NK-92 (cell line): ENCODE data around the gene TCF7L2.

Source experiments
- DNase-seq: peaks from one replicate; lab custom pipeline; 2025; ENCODE audit not compliant: unreplicated experiment; lab: John Stamatoyannopoulos, UW

Gene TCF7L2

DNA sequence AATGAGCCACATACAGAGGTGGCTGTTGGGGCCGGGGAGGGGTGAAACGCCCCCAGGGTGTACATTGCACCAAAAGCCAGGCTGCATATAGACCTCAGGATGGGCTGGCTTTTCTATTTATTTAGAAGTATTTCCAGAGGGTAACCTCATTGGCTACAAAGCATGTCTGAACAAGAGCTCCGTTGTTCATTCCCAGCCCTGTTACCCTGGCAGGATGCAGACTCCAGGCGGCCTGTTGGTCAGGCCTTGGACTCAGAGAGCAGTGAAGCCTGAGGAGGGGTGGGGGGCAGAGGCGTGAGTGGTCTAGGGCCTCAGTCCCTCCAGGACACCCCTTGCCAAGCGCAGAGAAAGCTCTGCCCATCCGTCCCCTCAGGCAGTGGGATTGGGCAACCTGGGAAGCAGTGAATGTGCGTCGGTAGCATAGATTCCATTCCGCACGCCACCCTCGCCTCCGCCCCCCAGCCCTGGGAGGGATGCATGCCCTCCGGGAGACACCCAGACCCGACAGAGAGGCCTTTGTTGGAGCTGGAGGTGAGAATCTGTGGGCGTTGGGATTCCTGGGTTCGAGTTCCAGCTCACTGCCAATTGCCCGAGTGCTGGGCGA is 41.9 kb downstream of the TCF7L2 start:
- DNase-seq = no peak

DNA sequence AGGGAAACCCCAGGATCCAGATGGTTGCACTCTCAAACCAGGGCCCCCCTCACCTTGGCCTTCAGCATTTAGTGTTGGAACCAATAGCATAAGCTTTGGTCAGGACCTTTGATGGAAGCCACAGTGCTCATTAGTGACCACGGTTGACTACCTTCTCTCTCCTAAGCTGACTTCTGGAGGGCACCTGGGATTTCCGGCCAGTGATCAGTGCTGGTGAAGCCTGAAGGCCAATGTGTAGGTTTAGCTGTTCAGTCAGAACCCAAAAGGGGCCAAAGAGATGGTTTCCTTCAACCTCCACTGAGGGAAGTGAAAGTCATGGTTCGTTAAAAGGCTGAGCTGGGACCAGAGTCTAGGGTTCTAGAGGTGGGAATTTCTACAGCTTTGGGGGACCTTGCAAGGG is 46.4 kb downstream of the TCF7L2 start:
- no peak for DNase-seq

DNA sequence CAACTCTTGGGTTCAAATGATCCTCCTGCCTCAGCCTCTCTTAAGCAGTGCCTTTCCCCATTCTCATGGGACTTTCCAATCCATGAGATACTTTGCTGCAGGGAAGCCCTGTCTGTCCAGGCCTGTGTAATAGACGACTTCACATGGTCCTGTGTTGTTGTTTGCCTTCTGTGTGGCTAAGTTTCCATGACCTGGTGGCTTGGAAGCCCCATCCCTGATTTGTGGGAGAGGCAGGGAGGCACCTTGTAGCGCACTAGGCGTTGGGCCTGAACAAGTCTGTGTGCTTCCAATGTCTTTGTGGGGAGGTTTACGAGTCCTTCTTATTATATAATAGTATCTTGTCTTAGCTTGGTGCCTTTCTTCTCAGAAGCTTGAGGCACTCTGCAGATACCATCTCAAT is 49.1 kb downstream of the TCF7L2 start:
- DNase-seq = no peak

DNA sequence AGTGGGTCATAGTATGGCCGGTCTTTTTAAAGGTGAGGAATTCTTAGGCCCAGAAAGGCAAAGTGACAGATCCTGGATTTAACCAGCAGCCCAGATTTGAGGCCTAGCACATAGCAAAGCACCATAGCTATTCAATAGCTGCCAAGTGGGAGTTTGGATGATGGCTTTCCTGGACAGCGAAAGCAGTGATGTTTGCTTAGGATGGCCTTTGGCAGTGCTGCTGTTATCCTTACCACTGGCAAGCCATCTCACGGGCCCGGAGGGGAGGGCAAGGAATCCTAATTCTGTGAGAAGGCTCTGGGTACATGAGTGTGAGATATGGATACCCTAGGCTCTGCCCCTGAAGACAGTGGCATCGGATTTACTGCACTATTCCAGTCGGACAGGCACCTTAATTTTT is 50.4 kb downstream of the TCF7L2 start:
- DNase-seq = no peak

DNA sequence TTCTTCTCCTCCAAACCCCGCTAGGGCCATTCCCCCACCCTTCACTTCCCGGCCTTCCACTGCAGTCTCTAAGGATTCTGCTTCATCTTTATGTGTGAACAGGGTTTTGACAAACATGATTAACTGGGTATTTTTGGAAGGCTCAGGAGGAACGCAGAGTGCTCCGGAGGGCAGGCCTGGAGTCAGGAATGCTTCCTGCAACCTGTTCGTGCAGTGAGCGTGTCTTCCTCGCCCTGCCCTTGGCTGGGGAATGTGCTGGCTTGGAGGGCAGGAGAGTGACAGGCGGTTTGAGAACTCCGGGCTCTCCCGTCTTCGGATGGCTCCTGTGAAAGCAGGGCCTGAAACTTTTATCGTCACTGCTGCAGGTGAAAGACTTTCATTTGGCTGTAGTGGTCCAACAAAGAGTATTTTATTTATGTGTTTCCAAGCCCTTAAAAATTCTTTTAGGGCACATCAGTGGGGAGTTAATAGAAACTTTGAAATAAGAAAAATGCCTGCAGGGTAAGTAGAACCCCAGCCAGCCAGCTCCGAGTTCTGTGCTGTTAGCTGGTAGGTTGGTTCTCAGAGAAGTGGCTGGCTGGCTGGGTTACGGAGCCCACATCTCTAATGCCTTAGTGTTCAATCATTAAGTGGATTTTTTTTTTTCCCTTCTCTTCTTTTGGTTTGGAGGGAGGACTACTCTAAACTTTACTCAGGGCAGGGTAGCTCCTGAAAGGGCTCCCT is 51.0 kb downstream of the TCF7L2 start:
- DNase-seq = no peak

DNA sequence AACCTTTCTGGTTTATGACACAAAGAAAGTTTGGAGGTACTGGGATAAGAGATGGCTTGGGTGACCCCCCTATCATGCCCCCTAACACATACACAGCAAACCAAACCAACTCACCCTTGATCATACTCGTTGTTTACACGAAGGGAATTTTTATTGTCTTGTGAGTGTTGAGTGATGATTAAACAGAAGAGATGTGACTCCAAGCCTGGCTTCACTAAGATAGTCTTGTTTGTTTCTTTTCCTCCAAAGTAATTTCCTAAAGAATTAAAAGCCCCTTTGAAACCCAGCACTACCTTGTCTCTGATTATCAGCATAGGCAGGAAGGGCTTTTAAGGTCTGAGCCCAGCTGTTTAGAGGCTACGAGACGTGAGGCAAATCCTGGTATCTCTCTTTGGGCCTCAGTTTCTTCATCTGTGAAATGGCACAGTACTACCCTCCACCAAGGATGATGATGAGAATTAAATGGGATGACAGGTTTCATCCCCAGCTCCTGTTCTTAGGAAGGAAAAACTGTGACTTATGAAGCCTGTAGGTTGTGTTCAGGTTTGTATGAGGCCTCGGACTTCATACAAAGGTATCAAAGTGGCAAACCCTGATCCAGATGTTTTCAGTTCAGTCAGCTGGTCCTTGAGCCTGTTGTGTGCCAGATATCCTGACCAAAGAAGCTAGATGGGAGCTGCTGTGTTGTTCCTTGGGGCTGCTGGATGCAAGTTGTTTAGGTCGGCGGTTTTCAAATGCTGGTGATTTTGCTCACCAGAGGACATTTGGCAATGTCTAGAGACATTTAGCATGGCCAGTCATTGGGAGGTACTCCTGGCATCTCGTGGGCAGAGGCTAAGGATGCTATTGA is 51.8 kb downstream of the TCF7L2 start:
- DNase-seq = no peak

DNA sequence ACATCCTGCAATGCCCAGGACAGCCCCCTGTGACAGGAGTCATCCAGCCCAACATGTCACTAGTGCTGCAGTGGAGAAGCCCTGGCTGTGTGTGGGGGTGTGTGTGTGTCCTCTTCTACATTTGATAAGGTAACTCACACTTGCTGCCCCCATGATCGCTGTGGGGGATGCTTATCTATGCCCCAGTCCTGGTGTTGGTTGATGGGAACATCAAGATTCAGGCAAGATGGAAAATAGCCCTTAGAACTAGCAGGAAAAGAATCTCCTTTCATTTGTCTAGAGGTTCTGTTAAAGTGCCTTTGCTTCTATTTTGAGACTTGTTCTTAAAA is 52.4 kb downstream of the TCF7L2 start:
- DNase-seq = no peak

DNA sequence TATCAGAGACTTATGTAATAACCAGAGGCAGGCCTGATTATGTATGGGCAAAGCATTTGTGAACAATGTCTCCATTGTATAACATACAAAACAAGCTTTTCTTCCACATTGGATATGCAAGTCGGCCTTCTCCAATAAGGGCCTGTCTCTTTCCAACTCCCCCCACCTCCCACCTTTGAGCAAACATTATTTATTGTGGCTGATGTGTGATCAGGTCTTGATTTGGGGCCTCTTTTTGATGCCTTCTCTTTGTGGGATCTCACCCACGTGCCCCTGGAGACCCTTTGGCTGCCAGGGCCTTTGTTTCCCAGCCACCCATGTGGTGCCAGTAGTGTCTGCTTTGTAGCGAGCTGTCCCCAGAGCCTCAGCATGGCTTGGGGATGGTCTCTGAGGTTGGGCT is 53.0 kb downstream of the TCF7L2 start:
- no peak for DNase-seq

DNA sequence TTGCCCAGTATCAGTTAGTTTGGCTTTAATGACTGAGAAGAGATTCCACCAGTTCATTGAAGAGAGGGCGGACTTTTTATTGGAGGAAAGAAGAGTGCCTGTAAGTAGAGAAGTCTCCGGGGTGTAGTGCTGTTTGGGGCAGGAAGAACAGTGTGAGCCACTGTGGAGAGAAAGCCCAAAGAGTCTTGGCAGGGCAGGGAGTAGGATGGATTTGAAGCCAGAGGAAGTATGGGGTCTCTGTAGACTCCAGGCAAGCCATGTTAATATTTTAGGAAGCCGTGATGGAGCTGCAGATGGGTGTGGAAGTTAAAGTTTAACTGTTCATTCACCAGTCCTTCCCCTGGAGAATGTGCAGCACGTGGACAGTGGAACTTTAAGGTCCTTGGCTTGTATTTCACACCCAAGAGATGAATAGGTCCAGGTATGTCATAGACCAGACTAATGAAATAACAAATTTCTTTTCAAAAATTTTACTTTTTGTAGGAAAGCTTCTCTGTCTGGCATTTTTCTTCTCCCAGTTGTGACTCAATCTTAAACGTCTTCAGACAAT is 54.1 kb downstream of the TCF7L2 start:
- DNase-seq = no peak

DNA sequence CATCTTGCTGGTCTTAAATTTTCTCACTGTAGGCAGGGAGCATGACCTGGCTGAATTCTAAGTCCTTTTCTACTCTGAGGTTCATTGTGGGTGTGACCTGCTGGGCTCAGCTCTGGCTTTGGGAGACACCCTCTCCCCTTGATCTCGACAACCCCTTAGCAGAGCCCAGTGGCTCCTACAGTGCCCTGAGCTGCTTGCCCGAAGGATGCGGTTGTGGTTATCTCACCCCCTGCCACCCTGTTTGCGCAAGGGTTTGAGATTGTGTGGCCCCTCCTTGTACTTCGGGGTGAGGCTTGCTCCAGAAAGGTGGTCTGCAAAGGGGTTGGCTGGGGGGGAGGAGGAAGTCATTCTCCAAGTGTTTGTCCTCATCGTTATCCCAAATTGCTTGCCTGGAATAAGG is 55.3 kb downstream of the TCF7L2 start:
- no peak for DNase-seq

DNA sequence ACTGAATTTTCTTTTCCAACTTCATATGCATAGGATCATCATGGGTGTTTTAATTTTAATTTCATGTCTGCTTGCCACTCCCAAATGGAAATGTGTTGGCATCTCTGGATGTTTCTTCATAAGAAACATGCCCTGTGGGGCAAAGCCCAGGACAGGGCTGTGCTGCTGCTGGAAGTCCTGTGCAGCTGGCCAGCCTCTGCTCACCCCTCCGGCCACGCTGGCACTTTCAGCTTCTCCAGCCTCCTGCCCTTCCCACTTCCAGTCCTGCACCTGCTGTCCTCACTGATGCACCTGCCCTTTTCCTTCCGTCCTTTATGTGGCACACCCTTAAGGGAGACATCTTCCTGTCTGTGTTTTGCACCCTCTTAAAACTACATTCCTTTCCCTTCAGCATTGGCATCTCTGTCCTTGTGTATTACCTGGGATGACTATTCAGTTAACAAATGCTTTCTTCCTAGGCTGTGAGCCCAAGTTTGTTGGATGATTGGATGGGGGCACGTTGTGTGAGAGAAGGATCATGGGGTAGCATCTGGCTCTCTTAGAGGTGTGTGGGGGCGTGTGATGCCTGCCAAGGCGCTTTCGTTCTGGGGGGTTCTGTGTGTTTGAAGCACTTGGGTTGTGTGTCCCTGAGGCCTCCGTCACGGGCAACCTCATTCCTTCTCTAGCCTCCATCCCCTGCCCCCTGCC is 56.8 kb downstream of the TCF7L2 start:
- no peak for DNase-seq

DNA sequence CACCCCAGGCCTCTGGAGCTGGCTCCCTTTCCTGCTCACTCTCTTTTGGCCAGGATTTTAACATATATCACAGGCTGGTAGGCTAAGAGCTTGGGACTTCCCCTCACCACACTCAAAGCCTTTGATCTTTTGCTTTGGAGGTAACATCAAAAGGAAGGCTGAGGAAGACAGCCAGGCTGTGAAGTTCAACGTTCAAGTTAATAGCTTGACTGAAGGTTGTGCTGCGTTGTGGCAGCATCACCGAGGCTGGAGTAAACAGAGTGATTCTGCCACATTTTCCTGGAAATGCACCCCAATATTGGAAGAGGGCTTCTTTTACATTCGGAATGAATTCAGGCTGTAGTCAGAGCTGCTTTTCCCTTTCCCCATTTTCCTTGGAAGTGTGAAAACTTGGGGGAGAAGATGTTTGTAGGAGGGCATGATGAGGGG is 57.3 kb downstream of the TCF7L2 start:
- no peak for DNase-seq

DNA sequence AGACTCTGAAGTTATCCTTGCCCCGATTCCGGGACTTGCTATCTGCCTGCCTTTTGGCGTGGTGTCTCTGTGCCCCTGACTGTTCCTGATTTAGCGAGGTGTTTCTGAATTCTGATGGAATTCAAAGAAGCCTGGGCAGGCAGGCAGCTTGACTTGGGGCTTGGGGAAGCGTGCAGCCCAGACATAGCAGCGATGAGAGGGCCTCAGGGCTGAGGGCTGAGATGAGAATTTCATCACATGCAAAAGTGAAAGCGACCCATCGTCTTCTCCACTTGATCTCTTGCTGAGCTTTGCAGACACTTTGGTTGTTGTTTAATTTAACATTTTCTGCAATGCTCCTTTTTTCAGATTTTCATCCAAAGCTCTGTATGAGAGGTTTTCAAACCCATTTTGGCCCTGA is 57.8 kb downstream of the TCF7L2 start:
- DNase-seq = no peak

DNA sequence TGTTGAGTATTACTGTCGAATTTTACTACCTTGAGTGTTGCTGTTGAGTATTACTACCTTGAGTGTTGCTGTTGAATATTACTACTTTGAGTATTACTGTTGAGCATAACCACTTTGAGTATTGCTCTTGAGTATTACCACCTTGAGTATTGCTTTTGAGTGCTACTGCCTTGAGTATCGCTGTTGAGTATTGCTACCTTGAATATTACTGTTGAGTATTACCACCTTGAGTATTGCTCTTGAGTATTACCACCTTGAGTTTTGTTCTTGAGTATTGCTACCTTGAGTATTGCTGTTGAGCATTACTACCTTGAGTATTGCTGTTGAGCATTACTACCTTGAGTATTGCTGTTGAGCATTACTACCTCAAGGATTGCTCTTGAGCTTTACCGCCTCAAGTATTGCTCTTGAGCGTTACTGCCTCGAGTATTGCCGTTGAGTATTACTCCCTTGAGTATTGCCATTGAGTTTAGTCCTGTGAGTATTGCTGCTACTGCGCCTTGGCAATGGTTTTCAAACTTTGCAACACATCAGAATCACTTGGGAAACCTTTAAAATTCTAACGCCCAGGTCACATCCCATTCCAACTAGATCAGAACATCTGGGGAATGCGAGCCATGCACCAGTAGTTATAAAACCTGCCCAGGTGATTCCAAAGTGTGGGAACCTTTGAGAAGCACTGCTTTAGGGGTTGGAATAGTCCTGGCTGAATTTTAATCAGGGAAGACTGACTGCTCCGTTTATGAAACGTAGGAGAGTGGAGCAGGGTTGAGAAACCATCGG is 61.7 kb downstream of the TCF7L2 start:
- no peak for DNase-seq

DNA sequence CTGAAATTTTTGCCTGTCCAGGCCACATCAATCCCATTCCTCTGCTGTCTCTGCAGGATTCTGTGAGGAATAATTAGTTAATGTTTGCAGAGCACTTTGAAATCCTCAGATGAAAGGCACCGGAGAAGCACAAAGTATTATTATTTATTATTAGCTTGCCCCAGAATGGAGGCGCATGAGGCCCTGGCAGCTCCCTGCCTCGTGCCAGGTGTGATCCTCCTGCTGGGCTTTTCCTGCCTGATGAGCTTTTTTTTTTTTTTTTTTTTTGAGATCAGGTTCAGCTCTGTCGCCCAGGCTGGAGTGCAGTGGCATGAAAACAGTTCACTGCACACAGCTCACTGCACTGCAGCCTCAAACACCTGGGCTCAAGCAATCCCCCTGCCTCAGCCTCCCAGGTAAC is 65.2 kb downstream of the TCF7L2 start:
- DNase-seq = no peak

DNA sequence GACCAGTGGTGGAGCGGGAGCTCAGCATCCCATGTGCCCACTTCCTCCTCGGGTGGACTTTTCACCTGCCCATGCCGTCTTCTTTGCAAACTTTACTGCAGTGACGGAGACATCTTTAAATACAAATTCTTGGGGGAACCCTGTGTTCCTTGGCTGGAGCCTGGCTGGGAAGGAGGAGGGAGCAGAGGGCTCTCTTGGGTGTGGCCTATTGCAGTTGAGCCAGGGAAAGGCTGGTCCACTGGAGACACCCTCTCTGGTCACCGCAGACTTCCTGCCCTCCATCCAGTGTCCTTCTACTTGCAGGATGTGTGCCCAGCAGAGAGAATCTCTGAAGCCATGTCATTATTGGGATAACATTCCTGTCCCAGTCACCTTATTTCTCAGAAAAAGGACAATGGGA is 67.3 kb downstream of the TCF7L2 start:
- no peak for DNase-seq

DNA sequence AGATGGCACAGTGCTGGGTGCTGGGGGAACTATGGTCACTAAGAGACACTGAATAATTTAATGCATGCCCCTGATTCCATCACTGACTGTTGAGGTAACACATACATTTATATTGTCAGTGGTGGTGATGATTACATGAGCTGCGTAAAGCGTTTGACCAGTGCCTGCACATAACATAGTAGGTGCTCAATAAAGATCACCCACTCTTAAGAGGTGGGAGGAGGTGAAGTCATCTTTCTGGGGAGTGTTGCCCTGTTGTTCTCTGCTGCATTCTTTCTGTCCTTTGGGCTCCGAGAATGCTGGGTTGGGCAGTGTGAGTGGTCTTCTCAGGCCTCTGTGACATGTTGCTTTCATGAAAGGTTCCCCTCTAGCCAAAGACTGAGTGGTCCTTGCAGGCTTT is 68.0 kb downstream of the TCF7L2 start:
- DNase-seq = no peak

DNA sequence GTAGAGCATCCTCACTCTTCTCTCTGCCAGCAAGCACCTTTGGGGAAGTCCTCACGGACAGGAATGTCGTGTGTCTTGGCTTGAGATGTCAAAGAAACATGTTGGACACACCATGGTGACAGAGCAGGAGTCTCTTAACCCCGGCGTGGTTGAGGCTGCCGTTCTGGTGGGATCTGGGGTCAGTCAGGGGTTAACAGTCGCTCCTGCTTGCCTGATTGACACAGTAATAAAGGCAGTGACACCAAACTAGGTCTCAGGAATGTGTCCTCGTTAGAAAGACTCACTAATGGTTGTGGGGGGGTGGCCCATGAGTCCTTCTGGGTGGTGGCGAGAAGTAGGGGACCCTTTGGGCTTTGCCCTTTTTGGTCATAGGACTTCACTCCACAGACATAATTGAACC is 69.0 kb downstream of the TCF7L2 start:
- no peak for DNase-seq

DNA sequence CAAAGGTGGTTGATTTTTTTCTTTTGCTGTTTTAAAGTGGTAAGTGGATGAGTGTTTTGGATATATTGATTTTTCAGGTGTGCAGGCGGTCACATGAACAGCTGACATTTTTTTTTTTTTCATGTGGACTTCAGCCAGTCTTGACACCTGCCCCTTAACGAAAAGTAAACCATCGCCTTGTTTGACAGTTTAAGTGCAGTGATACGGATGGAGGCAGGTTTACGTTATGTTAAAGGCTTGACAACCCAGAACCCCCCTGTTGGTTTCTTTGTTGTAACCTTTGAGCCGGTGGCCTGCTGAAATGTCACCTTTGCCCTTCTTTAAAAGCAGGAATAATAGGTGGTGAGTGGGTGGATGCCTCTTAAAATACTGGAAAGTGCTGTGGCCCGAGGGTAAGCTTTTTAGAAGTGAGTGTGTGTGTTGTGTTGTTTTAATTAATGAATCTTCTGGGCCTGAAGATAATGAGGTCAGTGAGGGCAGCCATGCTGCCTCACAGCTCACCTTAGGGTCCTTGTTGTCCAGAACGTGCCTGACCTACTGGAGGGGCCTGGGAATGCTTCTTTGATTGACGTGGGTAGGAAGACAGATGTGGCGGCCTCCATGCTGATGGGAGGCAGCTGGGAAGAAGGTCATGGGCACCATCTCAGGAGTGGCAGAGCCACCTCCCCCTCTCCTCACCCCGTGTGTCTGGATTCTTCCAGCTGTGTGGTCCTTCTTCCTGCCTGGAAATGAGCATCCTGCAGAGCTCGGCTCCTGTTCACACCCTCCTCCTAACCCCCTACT is 69.8 kb downstream of the TCF7L2 start:
- DNase-seq = no peak

DNA sequence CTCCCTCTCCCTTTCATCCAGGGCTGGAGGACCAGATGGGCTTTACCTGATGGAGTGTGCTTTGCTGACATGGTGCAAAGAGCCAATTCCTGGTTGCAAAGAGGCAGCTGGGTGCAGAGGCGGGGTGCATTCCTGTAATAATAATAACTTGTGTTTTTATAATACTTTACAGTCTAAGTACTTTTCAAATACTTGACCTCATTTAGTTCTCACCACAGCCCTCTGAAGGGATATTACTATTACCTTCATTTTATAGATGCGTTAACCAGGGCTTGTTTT is 70.4 kb downstream of the TCF7L2 start:
- DNase-seq = no peak
